HPDE6-E6E7 (cell line): ENCODE results near the gene RGS7.
A peak's percentile ranks its signal among the peaks of the same experiment; 100 is the strongest.

Experiments
- DNase-seq: peaks from one replicate; pipeline ENCODE4 v3.0.0; 2011; ENCODE audit warnings: missing footprints; ENCODE audit errors: extremely low spot score

Gene RGS7

DNA sequence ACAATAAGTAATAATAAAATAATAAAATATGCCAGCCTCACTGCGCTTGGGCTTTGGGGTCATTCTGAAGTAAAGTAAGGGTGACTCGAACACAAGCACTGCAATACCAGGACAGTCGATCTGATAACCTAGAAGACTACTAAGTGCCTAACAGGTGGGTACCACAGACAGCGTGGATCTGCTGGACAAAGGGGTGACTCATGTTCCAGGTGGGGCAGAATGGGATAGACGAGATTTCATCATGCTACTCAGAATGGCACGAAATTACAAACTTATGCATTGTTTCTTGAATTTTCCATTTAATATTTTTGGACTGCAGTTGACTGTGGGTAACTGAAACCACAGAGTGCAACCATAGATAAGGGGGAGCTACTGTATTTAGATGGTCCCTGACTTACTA is 523.9 kb downstream of the RGS7 start:
- peak; percentile 34 for DNase-seq

DNA sequence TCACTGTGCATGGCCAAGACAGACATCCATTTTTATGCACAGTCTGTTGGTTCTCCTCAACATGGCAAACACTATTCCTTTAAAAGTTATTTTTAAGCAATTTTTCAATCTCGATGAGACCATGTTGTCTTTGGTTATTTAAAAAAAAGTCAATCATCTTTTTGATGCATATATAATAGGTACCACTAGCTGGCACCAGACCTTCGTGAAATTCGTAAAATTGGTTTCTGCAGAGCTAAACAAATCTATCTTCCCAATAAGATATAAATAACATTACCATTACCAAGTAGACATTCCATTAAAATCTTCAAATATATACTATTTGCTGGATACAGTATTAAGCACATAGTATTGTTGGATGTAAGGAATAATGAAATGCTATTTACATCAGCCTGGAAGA is 525.1 kb downstream of the RGS7 start:
- DNase-seq, result no peak

DNA sequence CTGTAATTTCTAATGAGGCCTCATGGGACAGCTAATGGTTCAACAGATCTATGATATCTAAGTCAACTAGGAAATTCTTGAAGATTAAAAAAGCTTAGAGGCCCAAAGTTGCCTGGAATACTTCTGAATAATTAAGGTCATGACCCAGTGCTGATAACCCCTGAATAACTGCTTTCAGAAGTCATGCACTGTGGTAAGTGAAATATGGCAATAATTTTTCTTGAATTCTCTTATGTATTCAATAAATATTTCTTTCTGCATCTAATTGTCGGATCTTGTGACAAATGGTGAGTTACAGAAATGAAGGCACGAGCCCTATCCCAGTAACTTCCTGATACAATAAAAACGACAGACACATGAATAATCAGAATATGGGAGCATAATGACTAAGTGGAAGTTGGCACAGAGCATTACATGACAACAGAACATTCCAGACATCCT is 525.8 kb downstream of the RGS7 start:
- peak; percentile 22 for DNase-seq

DNA sequence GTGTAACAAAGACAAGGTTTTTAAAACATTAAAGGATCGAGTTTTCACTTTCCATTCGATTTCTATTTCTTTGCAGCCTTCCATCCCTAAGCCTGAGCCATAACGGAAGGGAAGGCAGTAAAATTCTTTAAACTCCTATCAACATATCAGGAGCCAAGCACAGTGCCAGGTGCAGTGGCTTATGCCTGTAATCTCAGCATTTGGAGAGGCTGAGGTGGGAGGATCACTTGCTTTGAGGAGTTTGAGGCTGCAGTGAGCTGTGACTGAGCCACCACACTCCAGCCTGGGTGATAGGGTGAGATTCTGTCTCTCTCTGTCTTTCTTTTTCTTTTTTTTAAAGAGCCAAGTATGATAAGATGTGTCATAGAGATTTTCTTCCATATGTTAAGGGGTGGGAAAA is 527.5 kb downstream of the RGS7 start:
- DNase-seq, result no peak

DNA sequence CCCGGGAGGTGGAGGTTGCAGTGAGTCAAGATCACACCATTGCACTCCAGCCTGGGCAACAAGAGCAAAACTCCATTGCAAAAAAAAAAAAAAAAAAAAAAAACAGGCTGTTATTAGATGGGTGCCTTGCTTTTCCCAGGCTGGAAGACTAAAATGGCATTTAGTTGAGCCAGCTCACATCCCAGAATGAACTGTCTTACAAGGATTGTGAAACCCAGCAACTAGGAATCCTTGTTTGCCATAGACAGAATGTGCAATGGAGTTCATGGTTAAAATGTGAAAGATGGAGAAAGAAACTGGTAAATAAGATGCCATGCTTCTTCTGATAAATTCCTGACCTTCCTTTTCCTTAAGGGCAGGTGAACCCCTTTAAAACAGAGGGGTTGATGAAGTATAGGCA is 529.2 kb downstream of the RGS7 start:
- DNase-seq, result no peak

DNA sequence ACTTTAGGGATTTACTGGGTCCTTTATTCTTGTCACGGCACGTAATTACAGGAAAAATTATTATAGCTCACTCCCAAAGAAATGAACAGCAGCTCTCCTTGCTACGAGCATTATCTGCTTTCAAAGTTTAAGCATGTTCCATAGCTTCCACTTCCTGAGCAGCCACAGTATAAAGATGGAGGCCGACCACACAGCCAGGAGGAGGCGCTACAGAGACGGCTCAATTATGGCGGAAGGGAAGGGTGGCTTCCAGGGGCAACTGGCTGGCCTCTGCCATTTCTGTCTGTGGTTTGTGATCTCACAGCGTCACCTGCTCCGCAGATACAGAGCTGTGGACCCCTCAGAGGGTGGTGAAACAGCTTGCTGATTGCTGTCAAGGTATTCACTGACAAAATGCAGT is 532.8 kb downstream of the RGS7 start:
- no peak for DNase-seq

DNA sequence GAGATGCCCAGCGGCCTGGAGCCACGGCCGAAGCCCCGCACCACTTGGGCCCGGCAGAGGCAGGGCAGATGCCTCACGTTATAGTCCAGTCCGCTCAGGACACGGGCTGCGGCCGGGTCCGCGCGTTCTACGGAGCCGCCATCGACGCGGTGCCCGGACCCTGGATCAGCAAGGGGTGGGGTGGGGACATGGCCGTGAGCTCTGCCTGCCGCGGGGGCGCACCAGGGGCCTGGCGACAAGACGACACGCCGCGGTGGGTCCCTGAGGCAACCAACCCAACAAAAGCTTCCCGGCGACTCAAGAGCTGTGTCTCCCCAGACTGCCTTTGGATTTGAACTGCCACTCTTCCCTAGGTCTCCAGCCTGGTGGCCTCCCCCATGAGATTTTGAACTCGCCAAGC is 533.6 kb downstream of the RGS7 start:
- no peak for DNase-seq

DNA sequence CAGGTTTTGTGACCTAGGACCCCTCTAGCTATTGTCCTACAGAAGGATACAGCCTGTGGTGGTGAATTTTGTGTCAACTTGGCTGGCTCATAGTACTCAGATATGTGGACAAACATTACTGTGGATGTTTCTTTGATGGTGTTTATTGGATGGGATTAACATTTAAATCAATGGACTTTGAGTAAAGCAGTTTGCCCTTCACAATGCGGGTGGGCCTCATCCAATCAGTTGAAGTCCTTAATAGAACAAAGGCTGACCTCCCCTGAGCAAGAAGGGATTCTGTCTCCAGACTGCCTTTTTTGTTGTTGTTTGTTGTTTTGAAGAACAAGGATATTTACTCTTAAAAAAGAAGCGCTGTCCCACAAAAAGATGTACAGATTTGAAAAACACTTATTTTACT is 535.1 kb downstream of the RGS7 start:
- no peak for DNase-seq

DNA sequence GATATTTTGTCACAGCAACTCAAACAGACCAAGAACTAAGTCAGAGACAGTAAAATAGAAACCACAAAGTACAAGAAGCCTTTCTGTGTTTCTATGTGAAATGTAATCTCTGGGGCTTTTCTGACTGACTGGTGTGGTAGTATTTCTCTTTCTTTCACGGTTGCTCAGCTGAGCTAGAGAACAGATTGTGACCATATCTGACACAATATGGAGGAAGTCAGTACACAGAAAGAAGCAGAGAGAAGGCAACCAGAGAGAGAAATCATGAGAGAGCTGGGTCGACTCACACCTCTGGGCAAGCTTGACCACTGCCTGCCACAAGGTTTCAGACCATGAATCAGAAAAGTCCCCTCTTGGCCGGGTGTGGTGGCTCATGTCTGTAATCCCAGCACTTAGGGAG is 536.2 kb downstream of the RGS7 start:
- no peak for DNase-seq

DNA sequence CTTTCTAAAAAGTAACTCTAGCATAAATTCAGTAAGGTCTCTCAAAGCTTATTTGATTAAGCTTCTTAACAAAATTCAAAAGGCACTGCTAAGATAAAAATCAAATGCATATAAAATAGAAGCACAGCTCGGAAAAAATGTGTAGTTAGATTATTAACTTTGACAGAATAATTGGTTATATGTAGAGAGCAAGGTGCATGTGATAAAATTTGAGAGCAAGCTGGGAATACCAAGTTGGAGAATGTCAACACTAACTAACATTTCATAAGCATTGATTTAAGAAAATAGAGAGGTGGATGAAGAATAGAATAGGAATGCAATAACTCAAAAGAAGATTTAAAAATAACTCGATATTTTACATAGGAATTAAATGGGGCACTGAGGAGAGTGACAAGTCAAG is 540.5 kb downstream of the RGS7 start:
- DNase-seq, result no peak

DNA sequence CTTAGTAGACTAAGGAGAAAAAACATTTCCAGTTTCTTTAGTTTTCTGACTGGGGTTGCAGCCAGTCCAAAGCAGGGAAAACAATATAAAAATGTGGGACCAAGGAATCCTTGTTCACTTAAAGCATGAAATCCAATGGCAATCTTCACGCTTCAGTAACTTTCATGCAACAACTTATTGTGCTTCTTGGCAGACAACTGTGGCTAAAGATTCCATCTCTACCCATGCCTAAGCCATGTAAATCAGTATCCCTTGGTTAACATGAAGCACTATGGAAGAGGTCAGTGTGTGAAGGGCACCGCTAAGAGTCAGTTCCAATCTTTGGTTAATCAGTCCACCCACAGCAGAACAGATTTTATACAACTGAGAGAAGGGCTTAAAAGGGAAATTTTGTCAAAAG is 543.3 kb downstream of the RGS7 start:
- DNase-seq, result no peak

DNA sequence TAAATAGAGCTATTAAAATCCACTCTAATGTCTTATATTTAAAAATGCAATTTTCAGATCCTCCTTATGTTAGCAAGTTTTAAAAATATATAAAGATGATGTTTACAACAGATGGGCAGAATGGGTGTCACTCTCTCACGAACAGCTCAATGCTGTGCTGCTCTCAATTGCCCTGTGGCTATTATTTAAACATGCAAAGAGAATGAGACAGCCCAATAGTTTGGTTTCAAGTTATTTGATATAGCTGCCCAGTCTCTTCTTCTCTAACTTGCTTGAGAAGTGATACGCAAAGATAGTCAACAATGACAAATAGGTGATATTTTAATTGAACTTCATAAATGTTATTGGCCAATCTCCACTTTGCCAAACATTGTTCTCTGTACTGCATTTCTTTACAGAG is 545.7 kb downstream of the RGS7 start:
- no peak for DNase-seq

DNA sequence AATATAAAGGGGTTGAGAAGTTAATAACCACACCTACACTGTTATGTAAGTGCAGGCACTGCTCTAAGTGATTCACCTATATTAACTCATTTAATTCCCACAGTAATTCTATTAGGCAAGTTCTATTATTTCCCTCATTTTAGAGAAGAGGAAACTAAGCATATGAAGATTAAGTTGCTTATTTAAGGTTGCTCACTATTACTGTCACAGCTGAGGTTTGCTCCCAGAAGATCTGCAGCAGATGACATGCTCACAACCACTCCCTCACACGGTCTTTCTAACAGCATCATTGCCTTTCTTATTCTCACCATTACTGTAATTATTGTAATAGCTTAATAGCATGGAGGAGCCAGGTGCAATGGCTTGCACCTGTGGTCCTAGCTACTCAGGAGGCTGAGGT is 548.6 kb downstream of the RGS7 start:
- no peak for DNase-seq

DNA sequence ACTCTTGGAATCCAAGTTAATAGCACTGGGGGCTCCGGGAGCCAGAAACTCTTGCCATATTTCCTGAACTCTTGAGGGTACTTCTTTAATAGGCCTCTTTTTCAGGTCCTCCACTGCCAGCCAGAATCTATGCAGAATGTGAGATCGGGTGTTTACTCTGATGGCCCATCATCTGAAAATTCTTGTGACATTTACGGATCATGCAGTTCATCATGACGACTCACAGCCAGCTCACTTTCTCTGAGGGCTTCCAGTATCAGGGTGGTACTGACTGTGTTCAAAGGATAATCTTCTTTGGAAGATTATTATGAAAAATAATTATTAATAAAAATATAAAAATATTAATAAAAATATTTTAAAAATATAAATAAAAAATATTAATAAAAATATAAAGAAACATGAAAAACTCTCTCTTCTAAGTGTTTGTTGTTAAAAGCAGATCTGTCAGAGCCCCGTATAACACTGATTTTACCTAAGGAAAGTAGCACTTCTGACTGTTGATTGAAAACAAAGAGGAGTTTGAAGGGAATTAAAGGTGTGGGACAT is 550.7 kb downstream of the RGS7 start:
- no peak for DNase-seq

DNA sequence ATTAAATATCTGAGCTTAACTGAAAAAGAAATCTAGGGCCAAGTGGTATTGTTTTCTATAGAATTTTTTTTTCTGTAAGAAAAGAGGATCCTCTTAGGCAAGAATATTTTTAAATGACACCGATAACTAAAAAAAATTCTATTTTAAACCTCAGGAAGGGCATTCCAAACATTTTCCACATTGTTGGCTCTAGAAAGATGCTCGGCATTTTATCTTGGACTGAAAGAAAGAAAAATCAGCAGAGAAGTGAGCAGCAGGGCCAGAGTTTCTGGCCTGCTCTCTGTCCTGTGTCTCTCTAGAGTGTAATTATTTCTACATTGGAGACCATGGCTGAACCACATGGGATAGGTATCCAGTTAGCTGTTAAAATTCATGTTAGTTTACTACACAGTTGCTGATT is 552.5 kb downstream of the RGS7 start:
- no peak for DNase-seq

DNA sequence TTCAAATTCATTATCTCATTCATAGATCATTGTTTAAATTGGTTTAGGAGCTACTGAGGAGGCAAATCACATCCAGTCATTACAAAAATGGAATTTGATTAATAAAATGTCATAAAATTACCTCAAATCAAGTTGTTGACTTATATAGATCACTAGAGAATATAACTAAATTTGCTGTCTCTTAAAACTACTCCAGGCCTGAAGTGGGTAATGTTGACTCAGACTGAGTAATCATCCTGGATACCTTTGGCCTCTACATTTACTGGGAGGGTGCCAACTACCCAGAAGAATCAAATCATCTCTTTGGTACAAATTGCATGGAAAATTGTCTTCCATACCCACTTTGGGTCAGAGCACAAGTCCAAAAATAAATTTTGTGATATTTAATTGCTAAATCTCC is 553.9 kb downstream of the RGS7 start:
- peak; percentile 52 for DNase-seq

DNA sequence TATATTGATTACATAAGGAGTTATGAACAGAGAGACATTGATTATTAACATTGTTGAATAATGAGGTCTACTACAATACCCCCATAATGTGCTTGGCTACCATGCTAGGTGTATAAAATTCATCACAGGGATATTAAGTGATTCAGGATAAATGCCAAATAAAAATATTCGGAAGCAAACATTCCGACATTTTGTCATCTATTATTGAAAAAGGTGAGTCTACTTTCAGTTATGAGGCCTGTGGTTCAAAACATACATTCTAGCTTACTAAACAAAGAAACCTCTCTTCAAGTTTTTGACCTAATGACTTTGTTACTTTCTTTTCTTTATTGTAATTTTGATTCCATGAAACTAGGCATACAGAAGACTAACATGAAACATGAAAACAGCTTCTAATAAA is 554.7 kb downstream of the RGS7 start:
- DNase-seq, result no peak

DNA sequence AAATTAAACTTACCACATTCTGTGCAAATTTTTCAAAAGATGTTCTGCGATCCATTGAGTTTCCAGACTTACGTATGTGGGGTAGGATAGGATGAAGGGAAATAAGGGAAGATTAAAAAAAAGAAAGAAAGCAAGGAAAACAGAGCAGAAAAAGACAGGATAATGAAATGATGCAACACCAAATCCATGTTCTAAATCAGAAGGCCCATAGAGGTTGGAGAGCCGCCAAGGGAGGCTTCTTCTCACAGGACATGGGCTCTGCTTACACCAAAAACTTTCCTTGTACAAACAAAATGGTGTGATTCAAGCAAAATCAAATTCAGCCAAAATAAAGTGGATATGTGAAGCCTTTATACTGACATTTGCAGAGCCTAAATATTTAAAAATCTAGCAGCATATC is 555.6 kb downstream of the RGS7 start:
- DNase-seq, result no peak

DNA sequence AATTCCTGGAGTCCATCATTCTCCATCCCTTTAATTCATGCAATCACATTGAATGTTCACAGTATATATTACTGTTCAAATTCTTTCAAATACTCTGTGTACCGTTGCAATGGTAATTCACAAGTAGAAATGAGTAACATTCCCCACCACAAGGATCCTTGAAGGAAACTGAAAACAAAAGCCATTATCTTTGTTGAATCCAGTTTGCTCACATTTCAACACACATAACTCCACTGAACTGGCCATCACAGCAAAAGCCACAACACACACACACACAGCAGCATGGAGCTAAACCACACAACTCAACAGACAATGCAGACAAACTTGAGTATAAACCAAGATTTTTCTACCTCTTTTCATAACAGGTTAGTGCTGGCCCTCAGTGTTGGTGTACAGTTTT is 556.7 kb downstream of the RGS7 start:
- no peak for DNase-seq

DNA sequence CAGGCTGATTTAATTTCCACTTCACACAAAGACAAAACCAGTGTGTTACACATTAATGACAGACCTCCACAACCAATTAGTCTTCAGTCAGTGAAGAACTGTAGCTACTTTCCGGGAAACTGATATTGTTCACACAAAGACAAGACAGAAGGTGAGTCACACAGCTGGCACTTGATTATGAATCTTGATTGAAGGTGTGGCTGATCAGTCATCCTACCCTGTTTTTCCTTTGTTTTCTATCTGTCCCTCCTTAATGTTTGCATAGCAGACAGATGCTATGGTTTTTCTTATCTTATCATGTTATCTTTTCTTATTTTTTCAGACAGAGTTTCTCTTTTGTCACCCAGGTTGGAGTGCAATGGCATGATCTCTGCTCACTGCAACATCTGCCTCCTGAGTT is 560.0 kb downstream of the RGS7 start:
- DNase-seq, result peak; percentile 57

DNA sequence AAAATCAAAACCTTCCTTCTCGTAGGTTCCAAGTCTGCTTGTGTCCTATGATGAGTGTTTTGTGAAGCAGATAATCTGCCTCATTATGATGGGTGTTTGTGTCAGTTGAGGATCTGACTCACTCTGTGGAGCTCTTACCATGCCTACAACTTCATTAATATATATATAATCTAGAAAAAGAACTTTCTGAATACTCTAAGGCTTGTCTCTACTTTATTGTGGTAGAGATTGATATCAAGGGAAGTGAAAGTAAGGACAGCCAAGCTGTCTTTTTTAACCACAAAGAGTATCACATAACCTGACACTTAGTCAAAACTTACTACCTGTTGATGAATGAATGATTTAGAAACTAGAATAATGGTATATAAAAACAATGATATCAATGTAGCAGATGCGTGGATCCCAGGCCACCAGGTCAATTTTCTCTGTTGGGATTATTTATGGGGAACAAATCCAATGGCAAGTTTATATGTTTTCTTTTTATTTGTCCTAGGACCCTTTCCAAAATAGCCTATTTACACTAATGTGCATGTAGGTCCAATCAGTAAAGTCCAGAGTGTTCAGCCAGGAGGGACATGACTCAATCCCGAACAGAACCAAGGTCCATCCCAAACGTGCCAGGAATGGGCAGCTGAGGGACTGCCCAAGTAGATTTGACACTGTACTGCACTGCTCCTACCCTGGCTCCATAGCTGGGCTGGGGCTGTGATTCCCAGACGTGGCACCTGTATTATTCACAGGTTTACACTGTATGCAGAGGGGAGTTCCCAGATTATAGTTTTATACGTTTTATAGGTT is 562.8 kb downstream of the RGS7 start:
- DNase-seq, result no peak

DNA sequence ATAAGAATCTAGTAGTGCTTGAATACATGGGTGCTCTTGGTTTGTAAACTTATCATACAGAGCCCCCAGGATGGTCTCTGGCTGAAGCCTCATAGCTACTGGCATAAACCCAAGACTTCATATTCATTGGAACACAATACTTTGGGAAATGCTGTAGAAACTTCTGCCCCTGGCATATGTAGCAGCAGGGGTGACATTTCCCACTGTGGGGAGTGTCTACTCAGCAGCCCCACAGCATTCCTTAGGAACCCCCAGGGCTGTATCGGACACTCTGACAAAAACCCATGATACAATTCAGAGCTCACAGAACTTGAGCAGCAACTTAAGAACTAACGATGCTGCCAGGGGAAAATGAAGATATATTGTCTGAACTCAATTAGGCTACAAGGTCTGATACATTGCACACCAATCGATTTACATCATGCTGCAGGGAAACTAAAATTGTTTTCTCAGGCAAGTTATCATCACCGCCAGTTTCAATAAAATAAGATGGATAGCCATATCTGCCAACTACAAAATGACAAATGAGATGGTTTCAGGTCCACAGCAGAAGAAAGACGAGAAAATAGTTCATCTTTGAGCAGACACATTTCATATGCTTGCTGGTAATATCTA is 564.0 kb downstream of the RGS7 start:
- no peak for DNase-seq

DNA sequence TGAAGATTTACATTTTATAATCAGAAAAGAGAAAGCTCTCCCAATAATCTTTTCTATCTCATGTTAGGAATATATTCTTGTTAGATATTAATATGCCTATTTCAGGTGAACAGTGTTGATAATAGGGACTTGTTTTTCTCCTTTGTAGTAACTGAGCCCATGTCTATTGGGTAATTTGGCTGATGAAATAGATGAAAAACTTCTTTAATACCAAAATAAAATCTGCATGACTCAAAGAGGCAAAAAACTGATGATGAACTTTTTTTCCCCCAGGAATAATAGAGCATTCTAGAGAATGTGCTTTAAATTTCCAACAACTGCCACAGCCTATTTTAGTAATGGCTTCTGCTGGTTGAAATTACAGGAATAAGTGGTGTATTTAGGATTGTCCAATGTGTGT is 566.1 kb downstream of the RGS7 start:
- no peak for DNase-seq
